GM21515 (cell line): ENCODE results near the gene LIPM.
A peak's percentile ranks its signal among the peaks of the same experiment; 100 is the strongest.

ENCODE experiments used
- ATAC-seq: cut with Tn5 transposase; IDR thresholded peaks from one replicate; pipeline ENCODE4 v1.9.1; 2021; ENCODE audit not compliant: unreplicated experiment

Gene LIPM

GRCh38 chr10:88800152-88801125 is 2.1 kb upstream of the LIPM start:
- no peak for ATAC-seq

- ATAC-seq = no peak
These were observed 1.1 kb downstream of the LIPM start for GRCh38 chr10:88803641-88804040.

DNA sequence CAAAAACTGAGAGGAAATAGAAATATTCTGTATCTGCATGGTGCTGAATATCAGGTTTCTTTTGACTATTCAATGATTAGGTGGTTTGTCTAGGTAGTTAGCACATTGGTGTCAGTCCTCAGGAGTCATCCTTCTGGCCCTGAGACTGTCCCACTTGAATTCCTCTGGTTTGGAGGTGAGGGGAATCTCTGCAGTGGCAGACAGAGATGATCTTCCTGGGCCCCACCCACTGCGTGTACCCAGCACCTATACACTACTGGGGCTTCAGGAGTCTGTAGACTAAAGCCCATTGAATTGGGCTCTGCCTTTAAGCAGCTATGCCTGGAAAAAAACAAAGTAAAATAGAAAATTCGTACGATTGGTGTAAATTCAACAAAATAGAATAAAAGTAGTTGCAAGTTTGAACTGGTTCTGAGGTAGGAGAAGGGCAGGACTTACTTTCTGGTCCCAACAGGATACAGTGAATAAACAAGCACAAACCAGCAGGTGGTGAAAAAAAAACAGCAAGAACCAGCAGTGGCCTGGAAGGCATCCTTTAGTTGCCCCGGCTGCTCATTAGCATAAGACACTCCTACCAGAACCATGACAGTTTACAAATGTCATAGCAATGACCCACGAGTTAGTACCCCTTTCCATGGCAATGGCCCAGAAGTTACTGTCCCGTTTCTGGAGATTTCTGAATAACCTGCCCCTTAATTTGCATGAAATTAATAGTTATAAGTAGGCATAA is 1.7 kb downstream of the LIPM start:
- no peak for ATAC-seq

DNA sequence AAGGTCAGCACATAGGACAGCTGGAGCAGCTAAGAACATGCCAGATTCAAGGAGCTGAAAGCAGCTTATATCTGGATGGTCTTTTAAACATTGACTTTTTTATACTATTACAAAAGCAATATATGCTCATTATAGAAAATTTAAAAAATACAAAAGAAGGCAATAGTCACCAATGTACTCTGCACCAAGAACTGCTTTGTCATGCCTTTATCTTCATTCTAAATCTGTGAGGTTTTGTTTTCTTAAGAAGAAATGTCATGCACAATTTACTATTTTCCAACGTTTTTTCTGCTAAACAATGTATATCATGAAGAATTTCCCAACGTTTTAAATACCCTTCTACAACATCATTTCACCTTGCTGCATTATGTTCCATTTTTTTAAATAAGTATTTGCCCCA is 2.8 kb downstream of the LIPM start:
- no peak for ATAC-seq

- ATAC-seq = no peak
These were observed 3.4 kb downstream of the LIPM start for GRCh38 chr10:88805924-88806323.

- no peak for ATAC-seq
These were observed 7.1 kb downstream of the LIPM start for GRCh38 chr10:88809621-88810020.

DNA sequence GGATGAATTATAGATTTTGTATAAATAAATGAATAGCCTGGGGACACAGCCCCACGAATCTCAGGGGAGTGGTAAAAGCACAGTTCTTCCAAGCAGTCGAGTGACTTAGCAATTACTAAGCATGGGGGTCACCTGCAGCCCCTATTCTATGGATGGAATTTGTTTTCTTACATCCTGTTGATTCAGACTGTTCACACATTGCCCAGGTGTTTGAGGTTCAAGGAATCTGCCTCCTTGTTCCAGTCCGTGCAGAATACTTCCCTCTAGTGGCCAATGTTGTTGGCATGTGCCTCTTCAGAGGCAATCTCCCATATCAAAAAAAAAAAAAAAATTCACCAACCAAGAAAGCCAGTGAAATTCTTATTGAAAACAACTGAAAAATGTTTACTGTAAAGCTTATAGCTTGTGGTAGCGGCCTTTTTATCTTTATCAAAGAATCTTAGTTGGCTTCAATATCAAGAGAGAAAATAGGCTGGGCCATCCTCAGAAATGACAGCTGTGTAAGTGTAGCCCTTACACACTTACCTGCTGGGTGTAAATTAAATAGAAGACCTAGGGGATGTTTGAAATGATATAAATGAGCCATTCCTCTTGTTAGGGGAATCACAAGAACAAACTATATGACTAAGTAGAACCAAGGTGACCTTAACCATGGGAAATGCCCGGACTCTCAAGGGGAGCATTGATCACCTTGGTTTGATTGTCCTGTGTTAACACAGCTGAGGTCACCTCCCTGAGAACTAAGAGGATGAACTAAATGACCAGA is 7.8 kb downstream of the LIPM start:
- no peak for ATAC-seq

- ATAC-seq = no peak
These were observed 10.7 kb downstream of the LIPM start for GRCh38 chr10:88813200-88813599.

- no peak for ATAC-seq
These were observed 16.8 kb downstream of the LIPM start for GRCh38 chr10:88819290-88819689.

- no peak for ATAC-seq
These were observed 18.3 kb downstream of the LIPM start for GRCh38 chr10:88820748-88821401.

- ATAC-seq = no peak
These were observed 23.9 kb downstream of the LIPM start for GRCh38 chr10:88826388-88826787.

GRCh38 chr10:88827671-88828070 is 25.1 kb downstream of the LIPM start:
- no peak for ATAC-seq

DNA sequence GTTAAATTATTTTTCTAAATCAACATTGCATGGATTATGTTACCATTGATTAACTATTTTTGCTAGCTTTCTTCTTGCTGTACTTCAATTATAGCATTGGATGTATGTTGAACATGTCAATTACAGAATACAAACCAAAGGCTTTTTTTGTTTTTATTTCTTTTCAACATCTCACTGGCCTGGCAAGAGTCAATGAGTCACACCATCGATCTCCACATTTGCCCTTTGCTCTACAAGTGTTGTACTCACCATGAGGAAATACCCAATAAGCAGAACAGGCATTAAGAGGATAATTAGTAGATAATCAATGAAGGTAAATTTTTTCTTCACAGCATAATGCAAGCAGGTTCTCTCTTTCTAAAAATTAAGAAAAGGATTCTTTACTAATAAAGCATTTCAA is 25.8 kb downstream of the LIPM start:
- ATAC-seq = no peak

DNA sequence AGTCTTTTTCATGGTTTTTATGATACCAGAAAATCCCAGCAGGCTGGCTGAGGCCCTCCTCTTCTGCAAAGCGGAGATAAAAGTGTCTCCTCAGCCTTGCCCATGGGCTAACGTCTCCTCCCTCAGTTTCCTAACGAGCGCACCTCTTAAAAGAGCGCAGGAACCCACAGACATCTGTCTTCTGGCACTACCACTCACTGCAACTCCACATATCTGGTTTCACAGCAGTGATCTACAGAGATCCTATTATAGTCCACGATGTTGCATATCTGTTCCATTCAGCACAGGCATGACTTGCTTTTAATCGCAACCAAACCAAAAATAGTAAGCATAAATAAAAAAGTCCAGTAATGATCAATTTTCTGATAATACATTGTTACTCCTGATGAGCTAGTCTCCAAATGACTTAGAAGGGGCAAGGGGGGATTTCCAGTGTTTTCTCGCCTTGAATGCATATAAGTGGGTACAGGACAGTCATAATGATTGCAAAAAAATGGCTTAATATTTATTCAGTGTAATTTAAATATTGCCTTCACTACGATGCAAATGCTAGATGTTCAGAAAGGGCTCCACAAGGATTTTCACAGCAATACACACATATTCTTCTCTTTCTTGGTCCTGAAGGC is 28.2 kb downstream of the LIPM start:
- no peak for ATAC-seq

DNA sequence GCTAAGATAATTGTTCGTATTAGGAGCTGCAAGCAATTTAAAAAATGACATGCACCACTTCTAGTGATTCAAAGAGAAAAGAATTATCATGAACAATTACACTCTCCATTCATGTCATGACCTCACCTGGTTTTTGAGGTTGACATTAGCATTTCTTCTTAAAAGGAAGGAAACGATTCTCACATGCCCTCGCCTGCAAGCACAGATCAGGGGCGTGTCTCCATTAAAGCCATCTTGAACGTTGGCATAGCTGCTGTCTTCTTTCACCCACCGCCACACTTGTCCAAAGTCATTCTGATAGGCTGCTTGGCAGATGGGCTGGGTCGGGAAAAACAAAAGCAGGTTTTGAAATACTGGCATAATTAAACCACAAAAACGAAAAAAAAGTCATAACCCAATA is 29.2 kb downstream of the LIPM start:
- ATAC-seq = no peak

GRCh38 chr10:88832376-88832775 is 29.8 kb downstream of the LIPM start:
- no peak for ATAC-seq

DNA sequence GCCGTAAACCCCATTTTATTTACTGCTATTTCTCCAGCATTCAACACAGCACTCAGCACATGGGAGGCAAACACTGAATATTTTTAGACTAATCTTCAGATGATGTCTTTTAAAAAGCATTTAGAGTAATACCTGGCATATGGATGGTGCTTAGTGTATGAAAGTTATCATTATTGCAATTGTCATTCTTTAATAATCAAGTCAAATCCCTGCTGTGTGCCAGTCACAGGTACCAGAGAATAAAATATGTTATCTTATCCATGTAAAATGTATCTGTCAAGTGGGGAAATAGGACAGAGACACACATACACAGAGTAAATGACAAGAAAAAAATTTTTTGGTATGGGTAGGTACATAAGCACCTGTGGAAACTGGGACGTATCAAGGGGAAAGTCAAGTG is 30.6 kb downstream of the LIPM start:
- ATAC-seq = no peak

DNA sequence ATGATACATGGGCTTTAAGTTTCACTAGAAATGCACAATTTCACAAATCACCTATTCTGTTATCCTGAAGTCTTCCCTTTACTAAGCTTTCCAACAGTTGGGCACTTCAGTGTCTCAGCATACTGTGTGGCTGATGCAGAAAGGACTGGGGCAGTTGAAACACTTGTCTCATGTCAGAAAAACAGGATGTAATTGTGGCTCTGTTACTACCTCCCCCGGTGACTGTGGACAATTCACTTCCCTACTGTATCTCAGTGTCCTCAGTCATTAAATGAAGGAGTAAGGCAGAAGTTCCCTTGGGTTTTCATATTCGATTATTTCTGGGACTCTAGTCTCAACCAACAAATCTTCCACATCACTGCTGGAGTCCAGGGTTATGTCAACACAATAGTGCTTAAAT is 31.2 kb downstream of the LIPM start:
- no peak for ATAC-seq

- ATAC-seq = peak; percentile 71
These were observed 32.8 kb downstream of the LIPM start for GRCh38 chr10:88835096-88835909.

GRCh38 chr10:88835910-88836221 is 33.3 kb downstream of the LIPM start:
- no peak for ATAC-seq
